ENCODE results near the gene OR4F29. TPM values are rescaled to one million over a fixed set of nuclear protein-coding genes. Genes with fewer than 3 reads are reported as not detected.
"Not testable (repeated sequence)": the region's sequence is repeated elsewhere in the genome, so short reads cannot be mapped to it uniquely, and the experiment has no call there.

OR4F29 gene
- not detected for total RNA-seq
- not detected for polyA plus RNA-seq (ENCODE audit: insufficient read depth in 1 of 8, insufficient read length in 8 of 8, low replicate concordance in 1 of 8)
- long read RNA-seq, donor 1, result 0 reads
- long read RNA-seq, donor 2, result 0 reads
- long read RNA-seq, donor 3, result 0 reads
- long read RNA-seq, donor 4, result 0 reads
- long read RNA-seq, donor 5, result 0 reads
- long read RNA-seq, donor 6, result 0 reads
- long read RNA-seq, donor 7, result 0 reads
- long read RNA-seq, donor 8, result 0 reads
- long read RNA-seq, donor 9, result 0 reads
- long read RNA-seq, donor 10, result 0 reads
- long read RNA-seq, donor 11, result 0 reads

GRCh38 chr1:451578-451977 lies at the start of gene OR4F29:
Gene OR4F29 (minus strand): TSS chr1:451678. CDS start chr1:451678, 0 bp downstream.
- not testable (repeated sequence) for H3K4me3 ChIP-seq (ENCODE audit: low read length); H3K36me3 ChIP-seq (ENCODE audit: control insufficient read depth, insufficient read depth, low read length); DNase-seq; H3K27me3 ChIP-seq (ENCODE audit: control insufficient read depth, insufficient read depth, low read length); H3K4me1 ChIP-seq (ENCODE audit: control insufficient read depth, insufficient read depth, low read length); H3K9me3 ChIP-seq (replicated peaks; ENCODE audit: control insufficient read depth, low read depth, low read length); H3K27ac ChIP-seq (ENCODE audit: low read length)

Other genes starting within 250 kb of the OR4F29 start
- not detected for gene OR4F16, start 235.0 kb upstream of the OR4F29 start, total RNA-seq
- gene OR4F16, start 235.0 kb upstream of the OR4F29 start, polyA plus RNA-seq (ENCODE audit: insufficient read depth in 1 of 8, insufficient read length in 8 of 8, low replicate concordance in 1 of 8), result not detected

Measured in muscle of leg (tissue), 15 donors.